ENCODE data around the gene GALNTL6.

- TF ChIP-seq TARDBP (IDR thresholded peaks at IDR 0.05) (no peak), FOXA1 (IDR thresholded peaks at IDR 0.05) (no peak), ZNF384 (IDR thresholded peaks at IDR 0.05) (no peak)
- TF ChIP-seq, protein P1, sequence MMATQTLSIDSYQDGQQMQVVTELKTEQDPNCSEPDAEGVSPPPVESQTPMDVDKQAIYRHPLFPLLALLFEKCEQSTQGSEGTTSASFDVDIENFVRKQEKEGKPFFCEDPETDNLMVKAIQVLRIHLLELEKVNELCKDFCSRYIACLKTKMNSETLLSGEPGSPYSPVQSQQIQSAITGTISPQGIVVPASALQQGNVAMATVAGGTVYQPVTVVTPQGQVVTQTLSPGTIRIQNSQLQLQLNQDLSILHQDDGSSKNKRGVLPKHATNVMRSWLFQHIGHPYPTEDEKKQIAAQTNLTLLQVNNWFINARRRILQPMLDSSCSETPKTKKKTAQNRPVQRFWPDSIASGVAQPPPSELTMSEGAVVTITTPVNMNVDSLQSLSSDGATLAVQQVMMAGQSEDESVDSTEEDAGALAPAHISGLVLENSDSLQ (IDR thresholded peaks at IDR 0.05) = no peak
Measured at GRCh38 chr4:172899861-172900260, 1086.7 kb downstream of the GALNTL6 start.
